HG03060 (cell line): Measurements from ENCODE around the gene TNNI2.
"Not testable (repeated sequence)": the region's sequence is repeated elsewhere in the genome, so short reads cannot be mapped to it uniquely, and the experiment has no call there.

ENCODE experiments used
- ATAC-seq: cut with Tn5 transposase; IDR thresholded peaks from one replicate; pipeline ENCODE4 v1.9.1; 2021; ENCODE audit warnings: low read depth, moderate number of reproducible peaks; ENCODE audit not compliant: unreplicated experiment

Gene TNNI2

DNA sequence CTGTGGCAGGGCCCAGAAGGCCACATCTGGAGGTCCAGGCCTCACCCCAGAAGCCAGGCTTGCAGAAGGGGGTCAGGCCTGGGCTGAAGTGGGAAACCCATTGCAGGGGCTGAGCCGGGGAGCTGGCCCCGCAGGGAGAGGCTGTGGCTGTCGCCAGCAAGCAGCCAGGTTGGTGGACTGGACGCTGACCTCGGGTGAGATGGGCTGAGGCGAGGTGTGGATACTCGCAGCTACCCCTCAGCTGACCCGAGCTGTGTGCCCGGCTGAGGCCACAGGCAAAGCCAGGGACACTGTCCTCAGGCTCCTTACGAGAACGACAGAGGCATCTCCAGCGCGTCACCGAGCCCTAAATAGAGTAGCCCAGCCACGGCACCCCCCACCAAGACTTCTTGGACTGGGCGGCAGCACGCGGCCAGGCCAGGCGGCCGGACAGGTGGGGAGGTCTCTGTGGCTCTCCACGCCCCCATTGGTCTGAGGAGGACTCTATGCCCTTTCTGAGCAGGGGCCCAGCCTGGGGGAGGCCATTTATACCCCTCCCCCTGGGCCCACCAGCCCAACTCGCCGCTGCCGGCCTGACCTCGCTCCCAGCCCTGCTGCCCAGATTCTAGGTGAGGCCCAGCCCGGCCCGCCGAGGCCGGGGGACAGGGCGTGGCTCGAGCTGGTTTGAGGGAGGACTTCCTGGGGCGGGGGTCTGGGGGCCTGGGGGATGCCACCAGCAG lies at the start of gene TNNI2:
Gene TNNI2, plus strand, starts transcription at position 556 of the 719 bp plus-strand sequence. CDS start 716 bp downstream, outside the sequence.
- ATAC-seq, result no peak

DNA sequence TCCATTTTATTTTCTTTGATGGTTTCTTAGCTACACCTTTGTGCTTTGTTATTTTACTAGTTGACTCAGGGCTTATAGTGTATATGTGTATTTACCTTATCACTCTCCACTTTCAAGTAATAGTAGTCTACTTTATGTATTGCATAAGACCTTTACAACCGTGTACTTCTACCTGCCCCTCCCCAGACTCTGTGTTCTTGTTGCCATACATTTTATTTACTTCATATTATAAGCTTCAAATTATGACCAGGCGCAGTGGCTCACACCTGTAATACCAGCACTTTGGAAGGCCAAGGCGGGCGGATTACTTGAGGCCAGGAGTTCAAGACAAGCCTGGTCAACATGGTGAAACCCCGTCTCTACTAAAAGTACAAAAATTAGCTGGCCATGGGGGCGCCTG lies 46.9 kb upstream of the TNNI2 start:
- ATAC-seq, result no peak

DNA sequence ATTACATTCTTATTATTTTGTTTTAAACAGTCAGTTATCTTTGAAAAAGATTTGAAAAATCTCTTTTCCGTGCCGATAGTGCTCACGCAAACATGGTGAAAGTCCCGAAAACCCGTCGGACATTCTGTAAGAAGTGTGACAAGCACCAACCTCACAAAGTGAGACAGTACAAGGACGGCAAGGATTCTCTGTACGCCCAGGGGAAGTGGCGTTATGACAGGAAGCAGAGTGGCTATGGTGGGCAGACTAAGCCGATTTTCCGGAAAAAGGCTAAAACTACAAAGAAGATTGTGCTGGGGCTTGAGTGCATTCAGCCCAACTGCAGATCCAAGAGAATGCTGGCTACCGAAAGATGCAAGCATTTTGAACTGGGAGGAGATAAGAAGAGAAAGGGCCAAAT lies 46.3 kb upstream of the TNNI2 start:
- no peak for ATAC-seq

DNA sequence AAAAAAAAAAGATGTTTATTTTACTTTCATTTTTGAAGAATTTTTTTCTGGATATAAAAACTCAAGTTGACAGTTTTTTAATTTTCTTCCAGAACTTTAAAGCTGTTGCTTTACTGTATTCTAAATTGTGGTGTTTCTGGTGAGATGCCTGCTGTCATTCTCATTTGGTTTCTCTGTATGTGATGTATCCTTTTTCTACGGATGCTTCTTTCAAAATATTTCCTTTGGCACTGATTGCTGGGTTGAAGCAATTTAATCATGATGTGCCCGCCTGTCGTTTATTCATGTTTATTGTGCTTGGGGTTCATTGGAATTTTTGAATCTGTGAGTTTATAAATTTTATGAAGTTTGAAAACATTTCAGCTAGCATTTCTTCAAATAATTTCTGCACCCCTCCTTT lies 45.7 kb upstream of the TNNI2 start:
- ATAC-seq, result no peak

DNA sequence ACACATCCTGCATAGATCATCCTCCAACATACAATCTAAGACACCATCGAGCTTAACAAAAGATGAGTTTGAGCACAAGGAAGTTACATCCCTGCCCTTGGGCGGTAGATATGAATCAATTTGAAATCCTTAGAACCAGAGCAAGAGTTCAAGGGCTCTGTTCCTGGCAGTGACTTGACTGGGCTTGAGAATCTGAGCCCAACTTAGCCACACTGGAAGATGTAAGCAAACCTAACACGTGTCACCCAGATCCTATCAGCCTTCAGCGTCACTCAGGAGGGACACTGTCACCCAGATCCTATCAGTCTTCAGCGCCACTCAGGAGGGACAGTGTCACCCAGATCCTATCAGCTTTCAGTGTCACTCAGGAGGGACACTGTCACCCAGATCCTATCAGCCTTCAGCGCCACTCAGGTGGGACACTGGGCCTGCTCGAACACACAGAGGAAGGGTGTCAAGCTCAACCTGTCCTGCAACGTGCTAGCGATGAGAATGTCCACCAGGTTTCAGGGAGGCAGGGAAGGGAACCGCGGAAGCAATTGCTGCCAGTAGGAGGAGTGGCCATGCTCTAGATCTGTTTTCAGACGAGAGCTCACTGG lies 42.3 kb upstream of the TNNI2 start:
- no peak for ATAC-seq

DNA sequence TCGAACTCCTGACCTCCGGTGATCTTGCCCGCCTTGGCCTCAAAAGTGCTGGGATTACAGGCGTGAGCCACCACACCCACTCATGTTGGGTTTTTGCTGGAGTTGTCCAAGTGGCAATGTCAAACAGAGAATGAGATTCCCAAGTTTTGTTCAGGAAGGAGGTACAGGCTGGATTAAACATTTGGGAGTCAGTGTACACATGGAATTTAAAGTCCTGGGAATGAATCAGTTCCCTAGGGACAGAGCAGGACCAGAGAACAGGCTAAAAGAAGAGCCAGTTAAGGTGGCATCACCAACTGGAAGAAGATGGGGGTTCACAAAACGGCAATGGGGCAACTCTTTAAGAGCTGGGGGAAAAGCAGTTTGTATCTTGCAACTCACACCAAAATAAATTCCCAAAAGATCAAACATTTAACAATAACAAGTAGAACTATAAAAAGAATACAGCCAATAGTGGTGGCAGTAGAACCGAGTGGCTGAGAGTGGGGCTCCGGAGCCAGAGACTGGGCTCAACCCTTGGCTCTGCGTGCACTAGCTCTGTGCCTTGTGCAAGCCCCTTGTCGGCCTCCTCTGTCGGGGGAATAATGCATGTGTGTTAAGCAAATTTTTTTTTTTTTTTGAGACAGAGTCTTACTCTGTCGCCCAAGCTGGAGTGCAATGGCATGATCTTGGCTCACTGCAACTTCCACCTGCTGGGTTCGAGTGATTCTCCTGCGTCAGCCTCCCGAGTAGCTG lies 41.2 kb upstream of the TNNI2 start:
- no peak for ATAC-seq

DNA sequence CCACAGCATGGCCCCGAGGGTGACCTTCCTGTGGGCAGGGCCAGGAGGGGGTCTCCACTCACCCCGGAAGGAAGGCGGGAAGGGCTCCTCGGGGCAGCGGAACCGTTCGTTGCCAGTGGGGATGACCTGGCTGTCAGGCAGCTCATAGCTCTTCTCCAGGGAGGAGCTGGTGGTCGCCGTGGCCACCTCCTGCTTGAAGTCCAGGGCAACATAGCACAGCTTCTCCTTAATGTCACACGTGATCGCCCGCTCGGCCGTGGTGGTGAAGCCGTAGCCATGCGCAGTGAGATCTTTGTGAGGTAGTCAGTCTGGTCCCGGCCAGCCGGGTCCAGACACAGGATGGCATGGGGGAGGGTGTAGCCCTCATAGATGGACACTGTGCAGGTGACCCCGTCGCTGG lies 35.5 kb upstream of the TNNI2 start:
- no peak for ATAC-seq

DNA sequence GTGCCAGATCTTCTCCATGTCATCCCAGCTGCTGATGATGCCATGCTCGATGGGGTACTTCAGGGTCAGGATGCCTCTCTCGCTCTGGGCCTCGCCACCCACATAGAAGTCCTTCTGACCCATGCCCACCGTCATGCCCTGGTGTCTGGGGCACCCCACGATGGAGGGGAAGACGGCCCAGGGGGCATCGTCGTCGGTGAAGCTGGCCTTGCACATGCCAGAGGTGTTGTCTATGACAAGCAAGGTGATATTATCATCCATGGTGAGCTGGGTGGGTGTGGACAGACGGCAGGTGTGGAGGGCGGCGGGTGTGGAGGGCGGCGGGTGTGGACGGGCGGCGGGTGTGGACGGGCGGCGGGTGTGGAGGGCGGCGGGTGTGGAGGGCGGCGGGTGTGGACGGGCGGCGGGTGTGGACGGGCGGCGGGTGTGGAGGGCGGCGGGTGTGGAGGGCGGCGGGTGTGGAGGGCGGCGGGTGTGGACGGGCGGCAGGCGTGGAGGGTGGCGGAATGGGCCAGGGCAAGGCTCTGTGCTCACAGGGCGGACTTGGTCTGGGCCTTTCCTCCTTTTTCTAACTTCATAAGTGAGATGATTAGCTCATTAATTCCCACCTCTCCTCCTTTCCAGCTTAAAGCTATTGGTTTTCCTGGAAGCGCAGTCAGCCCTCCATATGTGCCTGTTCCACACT lies 34.8 kb upstream of the TNNI2 start:
- ATAC-seq, result not testable (repeated sequence)

DNA sequence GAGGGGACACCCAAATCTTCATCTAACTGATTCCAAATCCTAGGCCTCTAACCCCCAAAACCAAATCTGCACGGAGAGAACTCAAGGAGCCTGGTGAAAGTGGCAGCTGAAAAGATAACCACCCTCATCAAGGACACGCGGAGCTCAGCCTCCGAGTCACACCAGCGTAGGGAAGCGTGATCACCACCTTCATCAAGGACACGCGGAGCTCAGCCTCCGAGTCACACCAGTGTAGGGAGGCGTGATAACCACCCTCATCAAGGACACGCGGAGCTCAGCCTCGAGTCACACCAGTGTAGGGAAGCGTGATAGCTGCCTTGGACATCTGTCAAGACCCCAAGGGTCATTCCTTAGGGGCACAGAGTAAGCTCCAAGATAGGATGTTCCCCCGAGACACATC lies 33.3 kb upstream of the TNNI2 start:
- no peak for ATAC-seq

DNA sequence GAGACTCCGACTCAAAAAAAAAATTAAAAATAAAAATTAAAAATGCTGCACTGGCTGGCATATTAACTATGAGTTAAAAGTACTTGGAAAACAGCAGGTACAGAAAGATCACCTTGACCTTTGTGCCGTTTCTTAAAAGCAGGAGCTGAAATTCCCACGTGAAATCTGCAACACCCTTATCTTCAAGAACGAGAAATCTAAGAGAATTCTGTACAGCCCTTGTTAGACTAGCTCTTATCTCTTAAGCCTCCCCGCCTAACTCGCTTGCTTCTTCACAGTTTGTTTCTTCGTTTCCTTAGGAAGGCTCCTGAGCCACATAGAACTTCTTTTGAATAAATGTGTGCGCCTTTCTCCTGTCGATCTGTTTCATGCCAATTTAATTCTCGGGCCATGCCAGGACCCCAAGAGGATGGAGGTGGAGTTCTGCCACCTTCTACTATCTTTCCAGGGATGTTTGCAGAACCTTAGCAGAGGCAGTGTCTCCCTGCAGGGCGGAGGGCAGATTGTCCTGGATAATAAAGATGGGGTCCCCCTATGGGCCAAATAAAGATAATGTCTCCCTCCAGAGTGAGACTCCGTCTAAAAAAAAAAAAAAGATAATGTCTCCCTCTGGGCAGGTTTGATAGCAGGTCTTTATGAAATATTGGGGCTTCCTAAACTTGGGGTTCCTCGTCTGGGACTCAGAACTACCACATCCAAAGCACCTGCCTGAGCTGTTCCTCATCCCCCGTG lies 31.4 kb upstream of the TNNI2 start:
- no peak for ATAC-seq

DNA sequence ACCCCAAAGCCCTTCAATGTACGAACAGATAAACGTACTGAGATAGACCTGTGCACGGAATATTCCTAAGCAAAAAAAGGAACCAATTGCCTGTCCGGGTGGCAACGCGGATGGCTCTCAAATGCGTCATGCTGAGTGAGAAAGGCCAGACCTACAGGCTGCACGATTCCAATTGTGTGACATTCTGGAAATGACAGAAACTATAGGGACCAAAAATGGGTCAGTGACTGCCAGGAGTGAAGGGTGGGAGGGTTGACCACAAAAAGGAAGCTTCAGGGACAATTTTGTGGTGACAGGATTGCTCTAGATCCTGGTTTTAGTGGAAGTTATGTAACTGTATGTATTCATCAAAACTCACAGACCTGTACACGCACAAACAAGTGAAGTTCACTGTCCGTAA lies 28.0 kb upstream of the TNNI2 start:
- ATAC-seq, result no peak

DNA sequence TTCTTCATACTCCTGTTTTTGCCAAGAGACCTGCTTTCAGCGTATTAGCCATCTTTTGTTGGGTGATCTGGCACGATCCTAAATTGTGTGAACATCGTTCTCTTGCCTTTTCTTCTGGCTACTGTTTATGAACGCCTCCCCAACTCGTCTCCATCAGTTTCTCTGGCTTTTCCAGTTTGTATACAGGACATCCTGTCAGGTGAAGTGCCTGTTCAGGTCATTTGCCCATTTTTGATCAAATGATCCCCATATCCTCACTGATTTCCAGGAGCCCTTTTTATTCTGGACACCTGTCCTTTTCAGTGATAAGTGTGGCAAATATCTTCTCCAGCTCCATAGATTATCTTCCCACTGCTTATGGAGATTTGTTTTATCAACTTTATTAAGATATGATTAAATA lies 26.5 kb upstream of the TNNI2 start:
- ATAC-seq, result no peak

DNA sequence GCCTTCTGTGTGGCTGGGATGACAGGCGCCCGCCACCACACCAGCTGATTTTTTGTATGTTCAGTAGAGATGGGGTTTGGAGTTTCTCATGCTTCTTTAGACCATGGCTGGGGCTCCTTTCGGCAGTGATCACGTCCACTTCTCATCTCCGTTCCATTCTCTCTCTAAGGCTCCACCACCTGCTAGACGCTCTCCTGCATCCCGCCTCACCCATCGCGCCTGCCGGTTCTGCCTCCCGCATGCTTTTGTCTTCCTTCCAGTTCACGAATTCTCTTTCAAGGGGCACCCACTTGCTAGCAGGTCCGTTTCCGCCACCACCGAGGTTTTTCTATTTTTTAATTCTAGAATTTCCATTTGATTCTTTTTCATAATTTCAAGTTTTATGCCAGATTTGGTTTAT lies 26.0 kb upstream of the TNNI2 start:
- no peak for ATAC-seq

DNA sequence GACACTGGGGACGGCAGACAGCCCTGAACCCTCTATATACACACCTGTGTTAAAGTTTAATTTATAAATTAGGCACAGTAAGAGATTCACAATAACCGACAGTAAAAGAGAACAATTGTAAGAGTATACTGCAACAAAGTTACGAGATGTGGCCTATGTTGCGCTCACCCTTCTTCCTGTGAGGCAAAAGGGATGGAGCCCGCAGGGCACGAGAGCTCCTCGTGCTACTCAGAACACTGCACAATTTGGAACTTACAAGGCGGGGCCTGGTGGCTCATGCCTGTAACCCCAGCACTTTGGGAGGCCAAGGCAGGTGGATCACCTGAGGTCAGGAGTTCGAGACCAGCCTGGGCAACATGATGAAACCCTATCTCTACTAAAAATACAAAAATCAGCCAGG lies 25.4 kb upstream of the TNNI2 start:
- not testable (repeated sequence) for ATAC-seq

DNA sequence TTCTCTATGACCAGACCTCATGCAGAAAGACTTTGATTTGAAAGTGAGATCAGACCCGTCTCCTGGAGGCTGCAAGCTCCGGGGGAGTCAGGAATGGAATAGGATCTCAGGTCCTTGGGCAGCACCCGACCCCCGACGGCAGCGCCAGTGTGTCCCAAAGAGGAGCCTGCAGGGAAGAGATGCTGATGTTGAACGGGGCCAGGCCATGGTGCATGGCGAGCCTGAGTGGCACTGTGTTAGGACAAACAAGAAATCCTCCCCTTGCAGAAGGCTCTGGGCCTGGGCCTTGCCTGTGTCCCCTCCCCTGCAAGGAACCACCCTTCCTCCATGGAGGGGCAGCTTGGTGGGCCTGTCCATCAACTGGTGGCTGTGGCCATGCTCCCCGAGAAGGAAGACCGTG lies 24.1 kb upstream of the TNNI2 start:
- no peak for ATAC-seq

DNA sequence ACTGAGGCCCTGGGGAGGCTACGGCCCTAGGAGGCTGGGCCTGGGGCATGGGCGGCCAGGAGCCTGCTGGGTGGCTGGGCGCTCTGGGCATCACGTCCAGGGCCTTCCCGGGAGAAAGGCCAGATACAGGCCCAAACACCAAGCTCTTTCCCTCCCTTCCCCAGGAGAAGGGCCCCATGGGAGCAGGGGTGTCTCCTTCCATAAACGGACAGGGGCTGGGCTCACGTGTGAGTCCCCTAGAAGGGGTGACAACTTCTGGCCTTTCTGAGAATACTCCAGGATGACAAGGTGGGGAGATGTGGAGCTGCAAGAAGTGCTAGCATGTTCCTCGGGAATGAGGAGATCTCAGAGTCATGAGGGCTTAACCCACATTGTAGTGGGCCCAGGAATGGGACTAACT lies 23.5 kb upstream of the TNNI2 start:
- ATAC-seq, result no peak

DNA sequence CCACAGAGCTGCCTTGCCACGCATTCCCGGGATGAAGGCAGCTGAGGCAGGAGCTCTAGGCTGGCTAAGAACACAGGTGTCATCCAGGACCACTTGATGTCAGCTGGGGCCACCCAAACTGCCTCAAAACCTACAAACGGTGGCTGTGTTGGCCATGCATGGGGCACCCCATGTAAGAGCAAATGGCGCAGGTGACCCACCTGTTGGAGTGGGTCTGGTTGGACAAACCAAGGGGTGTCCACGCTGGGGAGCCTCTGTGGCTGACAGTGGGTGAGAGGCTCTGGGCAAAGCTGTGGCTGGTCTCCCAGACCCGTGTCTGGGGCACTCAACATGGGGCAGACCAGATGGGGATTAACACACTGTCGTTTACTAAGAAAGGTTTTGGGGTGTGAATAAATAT lies 23.0 kb upstream of the TNNI2 start:
- ATAC-seq, result no peak

DNA sequence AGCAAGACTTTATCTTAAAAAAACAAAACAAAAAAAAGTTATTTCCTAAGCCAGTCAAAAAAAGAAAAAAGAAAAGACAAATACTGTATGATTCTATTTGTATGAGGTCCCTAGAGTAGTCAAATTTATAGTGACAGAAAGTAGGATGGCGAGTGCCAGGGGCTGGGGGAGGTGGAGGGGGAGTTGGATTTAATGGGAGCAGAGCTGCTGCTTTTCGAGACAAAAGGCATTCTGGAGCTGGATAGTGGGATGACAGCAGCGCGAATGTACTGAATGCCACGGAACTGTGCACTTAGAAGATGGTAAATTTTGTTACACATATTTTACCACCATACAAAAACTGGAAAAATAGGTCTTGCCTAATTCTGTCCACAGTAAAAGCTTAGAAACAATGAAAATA lies 21.8 kb upstream of the TNNI2 start:
- no peak for ATAC-seq

DNA sequence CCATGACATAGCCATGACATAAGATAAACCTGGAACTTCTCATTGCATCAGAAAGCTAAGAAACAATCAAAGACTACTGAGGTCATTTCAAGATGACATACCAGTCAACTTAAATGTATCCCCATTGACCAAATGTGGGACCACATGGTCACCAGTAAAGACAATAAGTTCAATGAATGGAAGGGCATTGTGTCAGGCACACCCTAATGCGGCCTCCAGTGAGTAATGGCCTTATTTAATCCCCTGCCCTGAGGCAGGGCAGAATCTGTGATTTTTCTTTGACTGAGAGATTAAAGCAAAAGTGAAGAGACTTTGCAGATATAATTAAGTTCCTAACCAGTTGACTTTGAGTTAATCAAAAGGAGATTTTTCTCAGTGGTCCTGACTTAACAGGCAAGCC lies 21.3 kb upstream of the TNNI2 start:
- no peak for ATAC-seq

DNA sequence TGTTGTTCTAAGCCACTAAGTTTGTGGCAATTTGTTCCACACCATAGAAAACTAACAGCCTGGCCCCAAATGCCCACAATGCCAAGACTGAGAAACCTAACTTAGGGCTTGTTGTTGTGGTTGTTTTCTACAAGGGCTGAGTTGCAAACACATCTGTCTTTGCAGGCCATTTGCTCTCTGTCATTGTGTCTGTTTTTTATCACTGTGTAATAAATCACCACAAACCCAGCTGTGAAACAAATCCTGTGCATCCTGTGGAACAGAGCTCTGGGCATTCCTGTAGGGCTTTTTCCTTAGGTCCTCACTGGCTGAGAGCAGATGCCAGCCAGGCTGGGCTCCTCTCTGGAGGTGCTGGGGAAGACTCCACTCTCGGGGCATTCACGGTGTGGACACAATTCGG lies 19.7 kb upstream of the TNNI2 start:
- no peak for ATAC-seq
